SU-DHL-6 (cell line): ENCODE measurements around the gene CUBN.

ENCODE experiments used
- H2AFZ ChIP-seq: fragments of 200-600 bp; sonication (generic); 2 replicates; pipeline ENCODE4 v1.6.1; 2014; ENCODE audit warnings: low read depth, mild to moderate bottlenecking, moderate library complexity, mixed read lengths, antibody characterized with exemption, low read length; ENCODE audit not compliant: severe bottlenecking
- H3F3A ChIP-seq: fragments of 200-600 bp; shearing (Covaris generic); 2 replicates; pipeline ENCODE4 v1.6.0; 2016; ENCODE audit warnings: antibody characterized with exemption, mild to moderate bottlenecking; ENCODE audit not compliant: insufficient read depth
- H3K27ac ChIP-seq: fragments of 200-600 bp; sonication (generic); 2 replicates; pipeline ENCODE4 v1.5.1; 2016; ENCODE audit warnings: low read depth, mild to moderate bottlenecking, low read length, moderate library complexity, mixed read lengths
- H3K27me3 ChIP-seq: fragments of 200-600 bp; sonication (generic), shearing (Covaris generic); 2 replicates; pipeline ENCODE4 v1.6.0; 2014; ENCODE audit warnings: mild to moderate bottlenecking, low read length
- H3K36me3 ChIP-seq: fragments of 200-600 bp; sonication (generic); 2 replicates; pipeline ENCODE4 v1.6.1; 2014; ENCODE audit warnings: mild to moderate bottlenecking, low read length, mixed read lengths
- H3K4me2 ChIP-seq: fragments of 300-600, 200-600 bp; shearing (Covaris generic), sonication (generic); 2 replicates; pipeline ENCODE4 v1.6.0; 2014; ENCODE audit warnings: low read length, low read depth, mild to moderate bottlenecking; ENCODE audit not compliant: poor library complexity, severe bottlenecking
- H3K4me3 ChIP-seq: fragments of 200-600 bp; sonication (generic); 2 replicates; pipeline ENCODE4 v1.5.1; 2014; ENCODE audit warnings: antibody characterized with exemption, low read length, mild to moderate bottlenecking, mixed read lengths; ENCODE audit not compliant: insufficient read depth, poor library complexity, severe bottlenecking
- H3K79me2 ChIP-seq: fragments of 200-600 bp; sonication (generic); 2 replicates; pipeline ENCODE4 v1.6.1; 2014; ENCODE audit warnings: mild to moderate bottlenecking, low read length, moderate library complexity; ENCODE audit not compliant: insufficient read depth
- H3K9ac ChIP-seq: fragments of 200-600 bp; sonication (generic); 2 replicates; pipeline ENCODE4 v1.7.0; 2014; ENCODE audit warnings: mild to moderate bottlenecking, low read length
- H3K9me2 ChIP-seq: fragments of 200-600 bp; sonication (generic); replicated peaks from 2 replicates; pipeline ENCODE4 v1.6.1; 2014; ENCODE audit warnings: low read length; ENCODE audit not compliant: insufficient read depth
- H3K9me3 ChIP-seq: fragments of 200-600 bp; sonication (generic); 2 replicates; pipeline ENCODE4 v1.6.1; 2014; ENCODE audit warnings: low read length, mixed read lengths; ENCODE audit not compliant: insufficient read depth
- H4K20me1 ChIP-seq: fragments of 200-600 bp; sonication (generic); 2 replicates; pipeline ENCODE4 v1.6.1; 2014; ENCODE audit warnings: low read depth, mild to moderate bottlenecking, antibody characterized with exemption, low read length, moderate library complexity, mixed read lengths
- EZH2phosphoT487 ChIP-seq: fragments of 200-600 bp; sonication (generic), shearing (Covaris generic); conservative IDR thresholded peaks from 2 replicates; pipeline ENCODE4 v1.6.1; 2018; ENCODE audit warnings: mild to moderate bottlenecking, antibody characterized with exemption, low read length, moderate library complexity, mixed read lengths
- TF ChIP-seq, protein P1 (sequence below): fragments of 200-600 bp; sonication (generic); IDR thresholded peaks from one replicate; pipeline ENCODE4 v1.5.1; 2017; ENCODE audit warnings: antibody characterized with exemption, mild to moderate bottlenecking, low read length, moderate library complexity; ENCODE audit not compliant: insufficient read depth, poor library complexity, severe bottlenecking

Gene CUBN

DNA sequence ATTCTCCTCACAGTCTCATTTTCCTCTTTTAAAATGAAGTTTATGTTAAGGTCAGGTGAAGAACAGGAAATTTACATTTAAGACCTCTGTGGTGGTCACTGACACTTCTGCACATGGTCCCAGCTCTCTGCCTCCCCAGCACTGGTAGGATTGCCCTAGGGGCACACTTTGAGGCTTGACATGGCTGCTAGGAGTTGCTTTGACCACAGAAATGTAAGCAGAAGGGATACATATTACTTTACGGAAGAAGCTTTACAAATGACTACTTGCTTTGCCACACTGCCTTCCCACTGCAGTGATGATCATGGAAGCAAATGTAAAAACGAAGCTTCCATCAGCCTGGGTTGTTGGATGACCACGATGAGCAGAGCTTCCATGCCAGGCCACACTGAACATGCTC lies 259.3 kb downstream of the CUBN start:
- TF ChIP-seq, protein P1, sequence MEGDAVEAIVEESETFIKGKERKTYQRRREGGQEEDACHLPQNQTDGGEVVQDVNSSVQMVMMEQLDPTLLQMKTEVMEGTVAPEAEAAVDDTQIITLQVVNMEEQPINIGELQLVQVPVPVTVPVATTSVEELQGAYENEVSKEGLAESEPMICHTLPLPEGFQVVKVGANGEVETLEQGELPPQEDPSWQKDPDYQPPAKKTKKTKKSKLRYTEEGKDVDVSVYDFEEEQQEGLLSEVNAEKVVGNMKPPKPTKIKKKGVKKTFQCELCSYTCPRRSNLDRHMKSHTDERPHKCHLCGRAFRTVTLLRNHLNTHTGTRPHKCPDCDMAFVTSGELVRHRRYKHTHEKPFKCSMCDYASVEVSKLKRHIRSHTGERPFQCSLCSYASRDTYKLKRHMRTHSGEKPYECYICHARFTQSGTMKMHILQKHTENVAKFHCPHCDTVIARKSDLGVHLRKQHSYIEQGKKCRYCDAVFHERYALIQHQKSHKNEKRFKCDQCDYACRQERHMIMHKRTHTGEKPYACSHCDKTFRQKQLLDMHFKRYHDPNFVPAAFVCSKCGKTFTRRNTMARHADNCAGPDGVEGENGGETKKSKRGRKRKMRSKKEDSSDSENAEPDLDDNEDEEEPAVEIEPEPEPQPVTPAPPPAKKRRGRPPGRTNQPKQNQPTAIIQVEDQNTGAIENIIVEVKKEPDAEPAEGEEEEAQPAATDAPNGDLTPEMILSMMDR = no peak
- no peak for TF ChIP-seq EZH2phosphoT487
- Histone ChIP-seq H3F3A (no peaks in the 10 kb centered on the region), H3K9ac (no peak overlapping the region), H3K9me3 (no peaks in the 10 kb centered on the region), H3K27ac (no peak overlapping the region), H3K4me2 (no peak overlapping the region), H3K4me3 (no peak overlapping the region), H4K20me1 (no peaks in the 10 kb centered on the region), H3K36me3 (no peaks in the 10 kb centered on the region), H3K9me2 (no peaks in the 10 kb centered on the region), H3K27me3 (no peaks in the 10 kb centered on the region), H3K79me2 (no peaks in the 10 kb centered on the region), H2AFZ (no peak overlapping the region)

DNA sequence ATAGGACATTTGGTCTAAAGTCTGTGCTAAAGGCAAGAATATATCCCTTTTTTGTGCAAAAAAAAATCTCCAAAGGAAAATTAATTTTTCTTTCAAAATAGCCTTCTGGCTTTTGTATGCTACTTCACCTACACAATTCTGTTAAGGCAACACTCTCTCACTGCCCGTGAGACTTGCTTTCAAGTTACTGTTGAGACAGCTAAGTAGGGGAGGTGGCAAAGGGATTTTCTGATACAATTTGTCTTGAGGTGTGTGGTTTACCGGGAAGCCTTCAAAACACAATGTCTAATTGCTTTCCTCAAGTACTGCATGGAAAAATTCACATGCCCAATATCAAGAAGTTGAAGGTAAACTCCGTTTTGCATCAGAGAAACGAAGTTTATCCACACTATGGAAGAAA lies 261.6 kb downstream of the CUBN start:
- H3K9ac ChIP-seq = no peak overlapping the region
- H4K20me1 ChIP-seq = no peaks in the 10 kb centered on the region
- no peak overlapping the region for H3K4me2 ChIP-seq
- no peaks in the 10 kb centered on the region for H3K79me2 ChIP-seq
- no peaks in the 10 kb centered on the region for H3K9me3 ChIP-seq
- H3K27ac ChIP-seq = no peak overlapping the region
- no peaks in the 10 kb centered on the region for H3K9me2 ChIP-seq
- no peaks in the 10 kb centered on the region for H3K27me3 ChIP-seq
- no peak overlapping the region for H3K4me3 ChIP-seq
- no peaks in the 10 kb centered on the region for H3F3A ChIP-seq
- TF ChIP-seq EZH2phosphoT487 = no peak
- TF ChIP-seq, protein P1 = no peak
- no peaks in the 10 kb centered on the region for H3K36me3 ChIP-seq
- H2AFZ ChIP-seq = no peak overlapping the region

DNA sequence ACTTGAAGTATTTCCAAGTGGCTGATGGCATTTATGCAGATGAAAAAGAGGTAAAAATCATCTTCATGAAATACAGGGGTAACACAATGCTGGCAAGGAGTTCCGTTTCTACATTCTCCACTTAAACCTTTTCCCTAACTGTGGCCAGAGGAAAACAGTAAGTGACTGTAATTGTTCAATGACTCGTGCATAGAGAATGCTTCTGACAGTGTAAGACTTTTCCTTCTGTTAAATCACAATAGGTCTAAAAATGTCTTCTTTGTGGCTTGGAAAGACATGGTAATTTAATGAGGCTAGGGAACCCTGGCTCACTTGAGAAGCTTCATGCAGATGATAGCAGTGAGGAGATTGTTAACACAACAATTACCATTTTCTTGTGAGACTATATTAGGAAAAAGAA lies 262.1 kb downstream of the CUBN start:
- H3K9me2 ChIP-seq = no peaks in the 10 kb centered on the region
- H3K27ac ChIP-seq = no peak overlapping the region
- H3K27me3 ChIP-seq = no peaks in the 10 kb centered on the region
- no peak overlapping the region for H3K9ac ChIP-seq
- H3K79me2 ChIP-seq = no peaks in the 10 kb centered on the region
- no peaks in the 10 kb centered on the region for H4K20me1 ChIP-seq
- H3K9me3 ChIP-seq = no peaks in the 10 kb centered on the region
- no peak overlapping the region for H2AFZ ChIP-seq
- no peak for TF ChIP-seq EZH2phosphoT487
- TF ChIP-seq, protein P1 = no peak
- no peak overlapping the region for H3K4me3 ChIP-seq
- H3K36me3 ChIP-seq = no peaks in the 10 kb centered on the region
- no peak overlapping the region for H3K4me2 ChIP-seq
- no peaks in the 10 kb centered on the region for H3F3A ChIP-seq
